ENCODE measurements around the gene CWC15.

CWC15 gene

DNA sequence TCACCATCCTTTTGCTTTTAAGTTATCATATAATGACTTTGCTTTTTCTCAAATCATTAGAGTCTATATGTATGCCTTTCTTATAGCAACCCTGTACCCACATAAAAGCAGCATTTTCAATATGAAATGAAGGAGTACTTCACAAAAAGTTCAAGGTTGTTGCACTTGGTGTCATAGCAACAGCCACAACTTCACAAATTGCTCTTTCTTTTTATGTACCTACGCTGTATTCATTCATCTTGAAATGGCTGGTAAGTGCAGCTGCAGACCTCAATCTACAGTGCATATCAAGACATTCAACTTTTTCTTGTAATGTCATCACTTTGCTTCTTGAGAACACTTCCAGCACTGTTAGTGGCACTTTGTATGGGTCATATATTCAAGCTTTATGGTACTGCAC lies 18.6 kb downstream of the CWC15 start:
- H3K27me3 ChIP-seq (ENCODE audit: low read length), result no peaks in the 10 kb centered on the region
- H2AFZ ChIP-seq (ENCODE audit: low read depth, low read length, severe bottlenecking), result no peak overlapping the region
- TF ChIP-seq EZH2phosphoT487 (conservative IDR thresholded peaks at IDR 0.05; ENCODE audit: low read length), result no peak
- TF ChIP-seq, protein P1, sequence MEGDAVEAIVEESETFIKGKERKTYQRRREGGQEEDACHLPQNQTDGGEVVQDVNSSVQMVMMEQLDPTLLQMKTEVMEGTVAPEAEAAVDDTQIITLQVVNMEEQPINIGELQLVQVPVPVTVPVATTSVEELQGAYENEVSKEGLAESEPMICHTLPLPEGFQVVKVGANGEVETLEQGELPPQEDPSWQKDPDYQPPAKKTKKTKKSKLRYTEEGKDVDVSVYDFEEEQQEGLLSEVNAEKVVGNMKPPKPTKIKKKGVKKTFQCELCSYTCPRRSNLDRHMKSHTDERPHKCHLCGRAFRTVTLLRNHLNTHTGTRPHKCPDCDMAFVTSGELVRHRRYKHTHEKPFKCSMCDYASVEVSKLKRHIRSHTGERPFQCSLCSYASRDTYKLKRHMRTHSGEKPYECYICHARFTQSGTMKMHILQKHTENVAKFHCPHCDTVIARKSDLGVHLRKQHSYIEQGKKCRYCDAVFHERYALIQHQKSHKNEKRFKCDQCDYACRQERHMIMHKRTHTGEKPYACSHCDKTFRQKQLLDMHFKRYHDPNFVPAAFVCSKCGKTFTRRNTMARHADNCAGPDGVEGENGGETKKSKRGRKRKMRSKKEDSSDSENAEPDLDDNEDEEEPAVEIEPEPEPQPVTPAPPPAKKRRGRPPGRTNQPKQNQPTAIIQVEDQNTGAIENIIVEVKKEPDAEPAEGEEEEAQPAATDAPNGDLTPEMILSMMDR (IDR thresholded peaks at IDR 0.05; ENCODE audit: insufficient read depth, low read length, poor library complexity, severe bottlenecking), result no peak

GRCh38 chr11:94948070-94948617 lies 25.2 kb downstream of the CWC15 start:
- no peaks in the 10 kb centered on the region for H3K9me2 ChIP-seq (replicated peaks; ENCODE audit: insufficient read depth, low read length)
- no peaks in the 10 kb centered on the region for H3F3A ChIP-seq (ENCODE audit: insufficient read depth)
- no peak overlapping the region for H3K9ac ChIP-seq (ENCODE audit: low read length)
- no peak overlapping the region for H2AFZ ChIP-seq (ENCODE audit: low read depth, low read length, severe bottlenecking)
- no peaks in the 10 kb centered on the region for H4K20me1 ChIP-seq (ENCODE audit: low read depth, low read length)
- TF ChIP-seq EZH2phosphoT487 (conservative IDR thresholded peaks at IDR 0.05; ENCODE audit: low read length), result no peak
- TF ChIP-seq, protein P1 (IDR thresholded peaks at IDR 0.05; ENCODE audit: insufficient read depth, low read length, poor library complexity, severe bottlenecking), result no peak
- no peak overlapping the region for H3K27ac ChIP-seq (ENCODE audit: low read depth, low read length)
- H3K27me3 ChIP-seq (ENCODE audit: low read length), result no peaks in the 10 kb centered on the region
- no peaks in the 10 kb centered on the region for H3K79me2 ChIP-seq (ENCODE audit: insufficient read depth, low read length)
- H3K4me3 ChIP-seq (ENCODE audit: insufficient read depth, low read length, poor library complexity, severe bottlenecking), result no peak overlapping the region
- no peaks in the 10 kb centered on the region for H3K36me3 ChIP-seq (ENCODE audit: low read length)
- H3K4me2 ChIP-seq (ENCODE audit: low read depth, low read length, poor library complexity, severe bottlenecking), result no peak overlapping the region
- H3K9me3 ChIP-seq (ENCODE audit: insufficient read depth, low read length), result no peaks in the 10 kb centered on the region

More for the DNA sequence above, 18.6 kb downstream of the CWC15 start:
- no peaks in the 10 kb centered on the region for H3K9me3 ChIP-seq (ENCODE audit: insufficient read depth, low read length)
- H3K4me2 ChIP-seq (ENCODE audit: low read depth, low read length, poor library complexity, severe bottlenecking), result no peak overlapping the region
- H3K36me3 ChIP-seq (ENCODE audit: low read length), result no peaks in the 10 kb centered on the region
- no peak overlapping the region for H3K9ac ChIP-seq (ENCODE audit: low read length)
- H3F3A ChIP-seq (ENCODE audit: insufficient read depth), result no peaks in the 10 kb centered on the region
- no peak overlapping the region for H3K27ac ChIP-seq (ENCODE audit: low read depth, low read length)
- no peaks in the 10 kb centered on the region for H3K9me2 ChIP-seq (replicated peaks; ENCODE audit: insufficient read depth, low read length)
- H3K4me3 ChIP-seq (ENCODE audit: insufficient read depth, low read length, poor library complexity, severe bottlenecking), result no peak overlapping the region
- H3K79me2 ChIP-seq (ENCODE audit: insufficient read depth, low read length), result no peaks in the 10 kb centered on the region
- H4K20me1 ChIP-seq (ENCODE audit: low read depth, low read length), result no peaks in the 10 kb centered on the region

GRCh38 chr11:94946812-94947211 lies 26.5 kb downstream of the CWC15 start:
- Histone ChIP-seq H3K4me2 (ENCODE audit: low read depth, low read length, poor library complexity, severe bottlenecking) (no peak overlapping the region), H3K27ac (ENCODE audit: low read depth, low read length) (no peak overlapping the region), H3K4me3 (ENCODE audit: insufficient read depth, low read length, poor library complexity, severe bottlenecking) (no peak overlapping the region), H3F3A (ENCODE audit: insufficient read depth) (no peaks in the 10 kb centered on the region), H3K9me2 (replicated peaks; ENCODE audit: insufficient read depth, low read length) (no peaks in the 10 kb centered on the region), H3K36me3 (ENCODE audit: low read length) (no peaks in the 10 kb centered on the region), H4K20me1 (ENCODE audit: low read depth, low read length) (no peaks in the 10 kb centered on the region), H2AFZ (ENCODE audit: low read depth, low read length, severe bottlenecking) (no peak overlapping the region), H3K79me2 (ENCODE audit: insufficient read depth, low read length) (no peaks in the 10 kb centered on the region), H3K27me3 (ENCODE audit: low read length) (no peaks in the 10 kb centered on the region), H3K9ac (ENCODE audit: low read length) (no peak overlapping the region), H3K9me3 (ENCODE audit: insufficient read depth, low read length) (no peaks in the 10 kb centered on the region)
- no peak for TF ChIP-seq EZH2phosphoT487 (conservative IDR thresholded peaks at IDR 0.05; ENCODE audit: low read length)
- TF ChIP-seq, protein P1 (IDR thresholded peaks at IDR 0.05; ENCODE audit: insufficient read depth, low read length, poor library complexity, severe bottlenecking), result no peak
